HCT116 (cell line): Measurements from ENCODE around the gene RIT1.

Experiments
- EZH2 ChIP-seq: fragments of 200-600 bp; sonication (generic); IDR thresholded peaks from 2 replicates; pipeline ENCODE4 v1.6.1; 2017; ENCODE audit warnings: antibody characterized with exemption, mixed run types
- POLR2A ChIP-seq: IDR thresholded peaks from 2 replicates; pipeline ENCODE4 v1.7.0; 2011; ENCODE audit warnings: borderline replicate concordance; ENCODE audit not compliant: insufficient read depth, insufficient read length; ENCODE audit errors: extremely low read depth
- POLR2AphosphoS5 ChIP-seq: IDR thresholded peaks from 2 replicates; pipeline ENCODE4 v1.6.1; 2011; ENCODE audit warnings: mild to moderate bottlenecking, low read depth, low read length, moderate library complexity

GRCh38 chr1:155861896-155862295 is 49.3 kb downstream of the RIT1 start:
- TF ChIP-seq EZH2 (no peak), POLR2A (no peak), POLR2AphosphoS5 (no peak)
